ENCODE data around the gene MAD2L1BP. TPM values are rescaled to one million over a fixed set of nuclear protein-coding genes. Genes with fewer than 3 reads are reported as not detected.
"Not testable (repeated sequence)": the region's sequence is repeated elsewhere in the genome, so short reads cannot be mapped to it uniquely, and the experiment has no call there.

The MAD2L1BP gene
- polyA plus RNA-seq, 1 donor (not counting 4 experiments of a cell fraction or from before 2014, with no cell fraction given): 34.2 TPM

GRCh38 chr6:43629505-43630300 is 5.9 kb upstream of the MAD2L1BP start:
- dilution Hi-C loops (cut with MboI; ENCODE audit: extremely low pct_ligation_motif_present, low sequenced_read_pairs): no loop called here
- H3K4me3 ChIP-seq (ENCODE audit: control insufficient read depth in 2 of 3, extremely low read depth in 1 of 3, insufficient read depth in 2 of 3, low read depth in 1 of 3, low read length in 3 of 3): peak overlapping the region; percentile 61 to 68 (median 66)
- H3K79me2 ChIP-seq (ENCODE audit: control insufficient read depth, insufficient read depth, low read length): peaks cover 20% of the 10 kb centered on the region
- peaks cover 13 to 15% of the 10 kb centered on the region in 2 experiments for H3K36me3 ChIP-seq (ENCODE audit: control insufficient read depth in 2 of 2, extremely low read depth in 1 of 2, insufficient read depth in 2 of 2, low read length in 2 of 2)
- H3K27ac ChIP-seq (ENCODE audit: control insufficient read depth, insufficient read depth, low read length): peak overlapping the region; percentile 93
- H3K4me1 ChIP-seq (ENCODE audit: control insufficient read depth, extremely low read depth, insufficient read depth, low read length): peaks cover 25% of the 10 kb centered on the region
- DNase-seq (ENCODE audit: low read depth, low spot score) (peak; percentile 75), FAIRE-seq (peak; percentile 60)
- no peak for TF ChIP-seq EZH2 (IDR thresholded peaks at IDR 0.05; ENCODE audit: low read length)
- TF ChIP-seq, protein P1, sequence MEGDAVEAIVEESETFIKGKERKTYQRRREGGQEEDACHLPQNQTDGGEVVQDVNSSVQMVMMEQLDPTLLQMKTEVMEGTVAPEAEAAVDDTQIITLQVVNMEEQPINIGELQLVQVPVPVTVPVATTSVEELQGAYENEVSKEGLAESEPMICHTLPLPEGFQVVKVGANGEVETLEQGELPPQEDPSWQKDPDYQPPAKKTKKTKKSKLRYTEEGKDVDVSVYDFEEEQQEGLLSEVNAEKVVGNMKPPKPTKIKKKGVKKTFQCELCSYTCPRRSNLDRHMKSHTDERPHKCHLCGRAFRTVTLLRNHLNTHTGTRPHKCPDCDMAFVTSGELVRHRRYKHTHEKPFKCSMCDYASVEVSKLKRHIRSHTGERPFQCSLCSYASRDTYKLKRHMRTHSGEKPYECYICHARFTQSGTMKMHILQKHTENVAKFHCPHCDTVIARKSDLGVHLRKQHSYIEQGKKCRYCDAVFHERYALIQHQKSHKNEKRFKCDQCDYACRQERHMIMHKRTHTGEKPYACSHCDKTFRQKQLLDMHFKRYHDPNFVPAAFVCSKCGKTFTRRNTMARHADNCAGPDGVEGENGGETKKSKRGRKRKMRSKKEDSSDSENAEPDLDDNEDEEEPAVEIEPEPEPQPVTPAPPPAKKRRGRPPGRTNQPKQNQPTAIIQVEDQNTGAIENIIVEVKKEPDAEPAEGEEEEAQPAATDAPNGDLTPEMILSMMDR (optimal IDR thresholded peaks at IDR 0.05 in 1 of 3, IDR thresholded peaks at IDR 0.05 in 1 of 3, conservative IDR thresholded peaks at IDR 0.05 in 1 of 3; ENCODE audit: extremely low read depth in 1 of 3, insufficient read depth in 2 of 3, low read length in 3 of 3): no peak
- peak overlapping the region; percentile 79 for H2AFZ ChIP-seq (ENCODE audit: control insufficient read depth, low read length)
- peak overlapping the region; percentile 88 for H3K9ac ChIP-seq (ENCODE audit: control insufficient read depth, extremely low read depth, insufficient read depth, low read length)
- peaks cover 1% of the 10 kb centered on the region for H4K20me1 ChIP-seq (ENCODE audit: control insufficient read depth, extremely low read depth, insufficient read depth, low read length)
- no peaks in the 10 kb centered on the region for H3K9me3 ChIP-seq (ENCODE audit: control insufficient read depth, low read depth, low read length)
- H3K4me2 ChIP-seq (ENCODE audit: control insufficient read depth, extremely low read depth, insufficient read depth, low read depth, low read length): peak overlapping the region; percentile 81
- no peaks in the 10 kb centered on the region for H3K27me3 ChIP-seq (ENCODE audit: control insufficient read depth, extremely low read depth, insufficient read depth, low read length)
- peaks cover 2% of the 10 kb centered on the region for H3K9me1 ChIP-seq (ENCODE audit: control insufficient read depth, extremely low read depth, insufficient read depth, low read length)

- Histone ChIP-seq H3K36me3 (ENCODE audit: control insufficient read depth in 2 of 2, extremely low read depth in 1 of 2, insufficient read depth in 2 of 2, low read length in 2 of 2) (peaks cover 3 to 7% of the 10 kb centered on the region in 2 experiments), H4K20me1 (ENCODE audit: control insufficient read depth, extremely low read depth, insufficient read depth, low read length) (no peaks in the 10 kb centered on the region), H3K4me1 (ENCODE audit: control insufficient read depth, extremely low read depth, insufficient read depth, low read length) (peaks cover 30% of the 10 kb centered on the region), H2AFZ (ENCODE audit: control insufficient read depth, low read length) (no peak overlapping the region), H3K9me1 (ENCODE audit: control insufficient read depth, extremely low read depth, insufficient read depth, low read length) (peaks cover 2% of the 10 kb centered on the region), H3K9ac (ENCODE audit: control insufficient read depth, extremely low read depth, insufficient read depth, low read length) (no peak overlapping the region), H3K79me2 (ENCODE audit: control insufficient read depth, insufficient read depth, low read length) (peaks cover 25% of the 10 kb centered on the region), H3K4me2 (ENCODE audit: control insufficient read depth, extremely low read depth, insufficient read depth, low read depth, low read length) (no peak overlapping the region), H3K9me3 (ENCODE audit: control insufficient read depth, low read depth, low read length) (no peaks in the 10 kb centered on the region), H3K27me3 (ENCODE audit: control insufficient read depth, extremely low read depth, insufficient read depth, low read length) (no peaks in the 10 kb centered on the region), H3K27ac (ENCODE audit: control insufficient read depth, insufficient read depth, low read length) (no peak overlapping the region), H3K4me3 (ENCODE audit: control insufficient read depth in 2 of 3, extremely low read depth in 1 of 3, insufficient read depth in 2 of 3, low read depth in 1 of 3, low read length in 3 of 3) (no peak overlapping the region)
- dilution Hi-C loops (cut with MboI; ENCODE audit: extremely low pct_ligation_motif_present, low sequenced_read_pairs): no loop called here
- FAIRE-seq (no peak), DNase-seq (ENCODE audit: low read depth, low spot score) (no peak)
- TF ChIP-seq, protein P1 (optimal IDR thresholded peaks at IDR 0.05 in 1 of 3, IDR thresholded peaks at IDR 0.05 in 1 of 3, conservative IDR thresholded peaks at IDR 0.05 in 1 of 3; ENCODE audit: extremely low read depth in 1 of 3, insufficient read depth in 2 of 3, low read length in 3 of 3): no peak
- no peak for TF ChIP-seq EZH2 (IDR thresholded peaks at IDR 0.05; ENCODE audit: low read length)
Observed at GRCh38 chr6:43630980-43631619, 4.5 kb upstream of the MAD2L1BP start.

DNA sequence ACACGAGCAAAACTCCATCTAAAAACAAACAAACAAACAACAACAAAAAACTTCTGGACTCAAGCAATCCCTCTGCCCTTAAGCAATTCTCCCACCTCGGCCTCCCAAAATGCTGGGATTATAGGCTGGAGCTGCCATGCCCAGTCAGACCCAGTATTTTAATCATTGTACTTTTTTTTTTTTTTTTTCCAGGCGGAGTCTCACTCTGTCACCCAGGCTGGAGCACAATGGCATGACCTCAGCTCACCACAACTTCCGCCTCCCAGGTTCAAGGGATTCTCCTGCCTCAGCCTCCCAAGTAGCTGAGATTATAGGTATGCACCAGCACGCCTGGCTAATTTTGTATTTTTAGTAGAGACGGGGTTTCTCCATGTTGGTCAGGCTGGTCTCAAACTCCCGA is 2.6 kb upstream of the MAD2L1BP start:
- H4K20me1 ChIP-seq (ENCODE audit: control insufficient read depth, extremely low read depth, insufficient read depth, low read length); H3K27ac ChIP-seq (ENCODE audit: control insufficient read depth, insufficient read depth, low read length); H3K9me3 ChIP-seq (ENCODE audit: control insufficient read depth, low read depth, low read length); H3K4me2 ChIP-seq (ENCODE audit: control insufficient read depth, extremely low read depth, insufficient read depth, low read depth, low read length); H3K9ac ChIP-seq (ENCODE audit: control insufficient read depth, extremely low read depth, insufficient read depth, low read length); dilution Hi-C loops (cut with MboI; ENCODE audit: extremely low pct_ligation_motif_present, low sequenced_read_pairs); H3K27me3 ChIP-seq (ENCODE audit: control insufficient read depth, extremely low read depth, insufficient read depth, low read length); H3K4me3 ChIP-seq (ENCODE audit: control insufficient read depth in 2 of 3, extremely low read depth in 1 of 3, insufficient read depth in 2 of 3, low read depth in 1 of 3, low read length in 3 of 3); FAIRE-seq; DNase-seq (ENCODE audit: low read depth, low spot score); H3K36me3 ChIP-seq (ENCODE audit: control insufficient read depth in 2 of 2, extremely low read depth in 1 of 2, insufficient read depth in 2 of 2, low read length in 2 of 2); H3K9me1 ChIP-seq (ENCODE audit: control insufficient read depth, extremely low read depth, insufficient read depth, low read length); H2AFZ ChIP-seq (ENCODE audit: control insufficient read depth, low read length): not testable (repeated sequence)
- Histone ChIP-seq H3K79me2 (ENCODE audit: control insufficient read depth, insufficient read depth, low read length) (peaks cover 28% of the 10 kb centered on the region), H3K4me1 (ENCODE audit: control insufficient read depth, extremely low read depth, insufficient read depth, low read length) (peaks cover 25% of the 10 kb centered on the region)

All from keratinocyte (primary cell).